A549 treated with DMSO at 1 μM for 4 hours (cell line): ENCODE data around the gene MSGN1. TPM values are rescaled to one million over a fixed set of nuclear protein-coding genes. Genes with fewer than 3 reads are reported as not detected.

Experiments
- total RNA-seq: library from RNA; stranded (reverse); fragments of 200-300 nt; extraction: Qiagen RNA extraction; gene quantifications from 5 replicates; pipeline ENCODE4 v1.2.3, GENCODE V29; 2022; ENCODE audit warnings: low read depth

Gene MSGN1
- total RNA-seq: not detected in 5 replicates

DNA sequence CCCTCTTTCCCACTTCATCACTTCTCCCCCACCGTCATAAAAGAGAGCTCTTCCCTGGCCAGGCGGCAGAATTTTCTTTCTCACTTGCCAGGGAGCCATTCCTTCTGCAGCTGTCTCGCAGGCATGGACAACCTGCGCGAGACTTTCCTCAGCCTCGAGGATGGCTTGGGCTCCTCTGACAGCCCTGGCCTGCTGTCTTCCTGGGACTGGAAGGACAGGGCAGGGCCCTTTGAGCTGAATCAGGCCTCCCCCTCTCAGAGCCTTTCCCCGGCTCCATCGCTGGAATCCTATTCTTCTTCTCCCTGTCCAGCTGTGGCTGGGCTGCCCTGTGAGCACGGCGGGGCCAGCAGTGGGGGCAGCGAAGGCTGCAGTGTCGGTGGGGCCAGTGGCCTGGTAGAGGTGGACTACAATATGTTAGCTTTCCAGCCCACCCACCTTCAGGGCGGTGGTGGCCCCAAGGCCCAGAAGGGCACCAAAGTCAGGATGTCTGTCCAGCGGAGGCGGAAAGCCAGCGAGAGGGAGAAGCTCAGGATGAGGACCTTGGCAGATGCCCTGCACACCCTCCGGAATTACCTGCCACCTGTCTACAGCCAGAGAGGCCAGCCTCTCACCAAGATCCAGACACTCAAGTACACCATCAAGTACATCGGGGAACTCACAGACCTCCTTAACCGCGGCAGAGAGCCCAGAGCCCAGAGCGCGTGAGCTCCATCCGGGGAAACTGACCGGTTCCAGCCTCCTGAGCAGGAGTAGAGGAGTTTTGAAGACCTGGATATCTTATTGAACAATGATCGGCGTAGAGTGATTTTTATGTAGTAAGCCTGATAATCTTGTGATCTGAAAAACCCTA is at the start of gene MSGN1:
MSGN1 (plus strand) TSS at position 65 of the 850 bp plus-strand sequence; CDS start at position 124, 59 bp downstream.

Other genes with a start within 250 kb of the MSGN1 start
- 26.0 to 35.6 TPM (median 31.6 TPM) in 5 replicates for gene SMC6, start 62.6 kb upstream of the MSGN1 start, total RNA-seq
- gene GEN1, start 62.3 kb upstream of the MSGN1 start, total RNA-seq: 11.4 to 16.4 TPM (median 14.5 TPM) in 5 replicates
- gene KCNS3, start 62.2 kb downstream of the MSGN1 start, total RNA-seq: 1.1 to 1.4 TPM (median 1.2 TPM) in 5 replicates